Airway epithelial cell (primary cell): ENCODE results near the gene HAL. TPM values are rescaled to one million over a fixed set of nuclear protein-coding genes. Genes with fewer than 3 reads are reported as not detected.

Experiments
- total RNA-seq: library from RNA; depleted of rRNA; stranded (reverse); fragments of >200 nt; gene quantifications from 2 replicates; pipeline ENCODE4 v1.2.3, GENCODE V29; 2015

HAL gene, protein sequence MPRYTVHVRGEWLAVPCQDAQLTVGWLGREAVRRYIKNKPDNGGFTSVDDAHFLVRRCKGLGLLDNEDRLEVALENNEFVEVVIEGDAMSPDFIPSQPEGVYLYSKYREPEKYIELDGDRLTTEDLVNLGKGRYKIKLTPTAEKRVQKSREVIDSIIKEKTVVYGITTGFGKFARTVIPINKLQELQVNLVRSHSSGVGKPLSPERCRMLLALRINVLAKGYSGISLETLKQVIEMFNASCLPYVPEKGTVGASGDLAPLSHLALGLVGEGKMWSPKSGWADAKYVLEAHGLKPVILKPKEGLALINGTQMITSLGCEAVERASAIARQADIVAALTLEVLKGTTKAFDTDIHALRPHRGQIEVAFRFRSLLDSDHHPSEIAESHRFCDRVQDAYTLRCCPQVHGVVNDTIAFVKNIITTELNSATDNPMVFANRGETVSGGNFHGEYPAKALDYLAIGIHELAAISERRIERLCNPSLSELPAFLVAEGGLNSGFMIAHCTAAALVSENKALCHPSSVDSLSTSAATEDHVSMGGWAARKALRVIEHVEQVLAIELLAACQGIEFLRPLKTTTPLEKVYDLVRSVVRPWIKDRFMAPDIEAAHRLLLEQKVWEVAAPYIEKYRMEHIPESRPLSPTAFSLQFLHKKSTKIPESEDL
- under 0.01 TPM in 1 of 2 replicates, not detected in the other for total RNA-seq

DNA sequence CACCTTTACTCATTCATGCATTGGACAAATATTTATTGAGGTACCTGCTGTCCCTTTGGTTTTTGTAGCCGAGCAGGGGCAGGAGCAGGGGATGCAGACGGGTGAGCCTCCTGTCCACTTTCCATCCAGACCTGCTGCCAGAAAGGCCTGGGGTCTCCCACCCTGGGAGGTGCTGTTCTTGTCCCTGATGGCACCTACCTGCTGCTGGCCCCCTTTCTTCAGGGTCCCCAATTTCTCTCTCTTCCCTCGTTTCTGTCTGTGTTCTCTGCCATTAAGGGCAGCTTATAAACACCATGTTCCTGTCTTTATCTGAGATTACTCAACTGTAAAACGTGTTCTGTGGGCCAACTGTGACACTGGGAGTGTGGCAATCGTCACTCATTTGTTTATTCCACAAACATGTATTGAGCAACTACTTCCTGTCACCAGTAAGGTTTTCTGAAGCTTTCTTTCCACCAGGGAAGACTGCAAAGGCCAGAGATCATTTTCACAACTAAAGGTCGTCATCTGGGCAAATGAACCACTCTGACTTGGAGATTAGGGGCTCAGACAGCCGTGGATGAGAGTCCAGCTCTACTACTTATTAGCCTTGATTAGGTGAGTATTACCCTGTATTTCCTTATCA is at the start of gene HAL:
TSS of gene HAL (minus strand) at position 311 of the 625 bp plus-strand sequence. CDS start 434 bp downstream, outside the sequence.

DNA sequence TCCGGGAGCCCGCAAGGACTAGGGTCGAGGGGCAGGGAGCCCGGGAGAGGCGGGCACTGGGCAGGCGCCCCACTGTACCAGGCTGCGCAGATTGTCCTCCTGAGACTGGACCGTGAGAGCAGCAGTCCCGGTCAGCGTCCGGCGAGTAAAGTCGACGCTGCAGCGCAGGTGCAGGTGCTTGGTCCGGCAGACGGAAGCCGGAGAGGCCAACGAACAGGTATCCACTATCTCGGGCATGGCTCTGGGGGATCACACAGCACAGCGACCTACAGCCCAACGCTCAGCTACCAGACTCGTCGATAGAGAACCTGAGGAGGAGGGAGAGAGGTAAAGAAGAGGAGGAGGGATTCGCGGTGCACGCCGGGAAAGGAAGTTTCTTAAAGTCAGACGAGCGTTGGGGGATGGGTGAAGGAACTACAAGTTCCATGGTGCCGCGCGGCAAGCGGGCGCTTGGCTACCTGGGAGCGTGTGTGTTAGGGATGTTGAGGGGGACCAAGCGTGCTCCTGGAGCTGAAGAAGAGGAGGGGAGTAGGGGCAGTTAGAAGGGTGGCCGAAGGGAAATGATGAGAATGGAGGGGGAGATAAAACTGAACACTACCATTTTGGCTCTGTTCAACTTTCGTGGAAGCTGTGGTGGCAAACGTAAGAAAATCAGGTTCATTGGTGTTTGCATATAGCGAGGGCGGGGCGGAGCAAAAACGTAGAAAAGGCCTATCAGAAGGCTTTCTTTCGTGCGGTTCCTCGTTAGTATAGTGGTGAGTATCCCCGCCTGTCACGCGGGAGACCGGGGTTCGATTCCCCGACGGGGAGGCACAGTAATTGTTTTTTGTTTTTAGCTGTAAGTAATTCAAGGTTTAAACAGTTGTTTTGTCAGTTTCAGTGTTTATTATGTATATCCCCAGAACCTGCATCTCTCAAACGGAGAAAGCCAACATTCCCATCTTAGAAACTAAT is 39.4 kb upstream of the HAL start, which contains the start of gene LTA4H:
TSS of gene LTA4H (minus strand) at position 305 of the 954 bp plus-strand sequence. CDS start at position 237, 68 bp downstream.

DNA sequence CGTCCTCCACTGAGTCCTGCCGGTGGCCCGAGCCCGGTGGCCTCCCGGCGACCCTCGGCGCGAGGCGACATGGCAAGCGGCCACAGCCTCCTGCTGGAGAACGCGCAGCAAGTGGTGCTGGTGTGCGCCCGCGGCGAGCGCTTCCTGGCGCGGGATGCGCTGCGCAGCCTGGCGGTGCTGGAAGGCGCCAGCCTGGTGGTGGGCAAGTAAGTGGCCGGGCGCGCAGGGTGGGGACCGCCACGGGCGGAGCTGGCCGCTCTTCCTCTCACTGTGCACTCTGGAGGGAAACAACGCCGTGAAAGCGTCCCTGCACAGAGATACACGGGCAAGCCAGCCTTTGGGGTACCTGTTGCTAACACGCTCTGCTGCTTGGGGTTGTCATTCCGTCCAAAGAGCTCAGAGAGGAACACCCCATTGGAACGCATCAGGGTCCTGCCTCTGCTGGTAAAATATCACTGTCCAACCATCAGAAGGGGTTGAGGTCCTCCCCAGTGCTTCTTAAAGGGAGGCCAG is 52.8 kb downstream of the HAL start, which contains the start of gene AMDHD1:
TSS of gene AMDHD1 (plus strand) at position 2 of the 513 bp plus-strand sequence. CDS start at position 70, 68 bp downstream.

DNA sequence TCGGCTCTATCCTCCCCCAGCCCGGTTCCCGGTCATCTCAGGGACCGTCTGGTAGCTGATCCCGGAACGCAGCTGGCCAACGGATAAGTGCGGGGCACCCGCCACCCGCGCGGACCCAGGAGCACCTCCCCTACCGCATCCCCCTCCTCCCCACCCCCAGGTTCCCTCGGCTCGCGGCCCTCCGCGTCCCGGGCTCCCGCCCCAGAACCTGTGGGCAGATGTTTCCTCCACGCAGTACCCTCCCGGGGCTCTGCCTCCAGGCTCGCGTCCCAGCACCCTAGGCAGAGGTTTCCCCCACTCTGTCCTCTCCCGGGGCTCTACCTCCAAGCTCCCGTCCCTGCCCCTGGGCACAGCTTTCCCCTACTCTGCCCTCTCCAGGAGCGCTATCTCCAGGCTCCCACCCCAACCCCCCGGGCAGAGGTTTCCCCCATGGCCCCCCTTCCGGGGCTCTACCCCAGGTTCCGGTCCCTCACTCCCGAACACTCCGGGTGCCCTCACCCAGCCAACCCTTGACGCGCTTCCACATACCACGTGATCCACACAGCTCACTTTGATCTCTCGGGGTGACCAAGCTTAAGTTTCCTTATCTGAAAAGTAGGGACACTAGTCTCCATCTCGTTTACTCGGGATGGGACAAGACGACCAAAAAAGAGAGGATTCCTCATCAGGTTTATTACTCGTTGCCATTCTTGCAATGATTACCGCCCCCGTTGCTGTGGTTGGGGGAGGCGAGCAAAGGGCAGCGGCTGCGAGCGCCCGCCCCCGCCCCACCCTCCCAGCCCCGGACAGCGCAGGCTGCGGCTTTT is 53.4 kb downstream of the HAL start, which contains the start of gene CCDC38:
TSS of gene CCDC38 (minus strand) at position 91 of the 806 bp plus-strand sequence. CDS start 6,105 bp downstream, outside the sequence.

Other genes starting within 250 kb of the HAL start
- gene NTN4, start 205.6 kb downstream of the HAL start, total RNA-seq, result 13.1 and 16.9 TPM in 2 replicates
- 26.1 and 27.5 TPM in 2 replicates for gene SNRPF, start 137.4 kb downstream of the HAL start, total RNA-seq
- not detected in 2 replicates for gene CCDC38, start 53.7 kb downstream of the HAL start, total RNA-seq
- gene AMDHD1, start 53.0 kb downstream of the HAL start, total RNA-seq, result 0.07 TPM in 1 of 2 replicates, not detected in the other
- gene LTA4H, start 39.2 kb upstream of the HAL start, total RNA-seq, result 190 and 191 TPM in 2 replicates
- 20.2 and 35.5 TPM in 2 replicates for gene ELK3, start 198.0 kb upstream of the HAL start, total RNA-seq